KMS-11 (cell line): ENCODE results near the gene CCDC146.
"Not testable (repeated sequence)": the region's sequence is repeated elsewhere in the genome, so short reads cannot be mapped to it uniquely, and the experiment has no call there.

Experiments used
- H2AFZ ChIP-seq: fragments of 200-600 bp; sonication (generic); 2 replicates; pipeline ENCODE4 v1.6.1; 2016; ENCODE audit warnings: antibody characterized with exemption, mixed run types, low read depth
- H3K27ac ChIP-seq: fragments of 200-600 bp; sonication (generic); 2 replicates; pipeline ENCODE4 v1.6.1; 2016; ENCODE audit warnings: mild to moderate bottlenecking, mixed run types
- H3K27me3 ChIP-seq: fragments of 200-600 bp; sonication (generic); 2 replicates; pipeline ENCODE4 v1.6.1; 2017; ENCODE audit warnings: mild to moderate bottlenecking, low read depth, mixed run types, moderate library complexity; ENCODE audit not compliant: insufficient read depth
- H3K36me3 ChIP-seq: fragments of 200-600 bp; sonication (generic); 2 replicates; pipeline ENCODE4 v1.6.1; 2017; ENCODE audit warnings: mild to moderate bottlenecking, mixed run types; ENCODE audit not compliant: insufficient read depth
- H3K4me1 ChIP-seq: fragments of 200-600 bp; sonication (generic); 2 replicates; pipeline ENCODE4 v1.6.1; 2016; ENCODE audit warnings: mild to moderate bottlenecking, low read depth, mixed run types; ENCODE audit not compliant: poor library complexity, severe bottlenecking
- H3K4me2 ChIP-seq: fragments of 200-600 bp; sonication (generic); 2 replicates; pipeline ENCODE4 v1.7.0; 2016; ENCODE audit warnings: mild to moderate bottlenecking, mixed run types
- H3K4me3 ChIP-seq: fragments of 200-600 bp; sonication (generic); IDR thresholded peaks from 2 replicates; pipeline ENCODE4 v1.6.1; 2017; ENCODE audit warnings: low read depth, low read length, mixed read lengths; ENCODE audit not compliant: insufficient read depth
- H3K79me2 ChIP-seq: fragments of 200-600 bp; sonication (generic); 2 replicates; pipeline ENCODE4 v1.6.1; 2016; ENCODE audit warnings: low read depth, mixed run types; ENCODE audit not compliant: insufficient read depth
- H3K9ac ChIP-seq: fragments of 200-600 bp; sonication (generic); 2 replicates; pipeline ENCODE4 v1.6.1; 2016; ENCODE audit warnings: mild to moderate bottlenecking, mixed run types
- H4K20me1 ChIP-seq: fragments of 200-600 bp; sonication (generic); 2 replicates; pipeline ENCODE4 v1.6.1; 2016; ENCODE audit warnings: mild to moderate bottlenecking, mixed run types; ENCODE audit not compliant: insufficient read depth
- TF ChIP-seq, protein P1 (sequence below): fragments of 200-600 bp; sonication (generic); conservative IDR thresholded peaks from 2 replicates; pipeline ENCODE4 v1.6.1; 2017; ENCODE audit warnings: low read depth, mild to moderate bottlenecking, antibody characterized with exemption, low read length, moderate library complexity, mixed read lengths

Gene CCDC146

GRCh38 chr7:77157446-77157845, 35.0 kb downstream of the CCDC146 start:
- Histone ChIP-seq H2AFZ (peak overlapping the region; percentile 62), H4K20me1 (no peaks in the 10 kb centered on the region), H3K4me2 (peak overlapping the region; percentile 67), H3K4me1 (peaks cover 27% of the 10 kb centered on the region), H3K27me3 (no peaks in the 10 kb centered on the region), H3K9ac (peak overlapping the region; percentile 1; the same call in 1 of the 2 replicates), H3K79me2 (no peaks in the 10 kb centered on the region), H3K27ac (peak overlapping the region; percentile 71), H3K36me3 (no peaks in the 10 kb centered on the region), H3K4me3 (no peak overlapping the region)
- TF ChIP-seq, protein P1, sequence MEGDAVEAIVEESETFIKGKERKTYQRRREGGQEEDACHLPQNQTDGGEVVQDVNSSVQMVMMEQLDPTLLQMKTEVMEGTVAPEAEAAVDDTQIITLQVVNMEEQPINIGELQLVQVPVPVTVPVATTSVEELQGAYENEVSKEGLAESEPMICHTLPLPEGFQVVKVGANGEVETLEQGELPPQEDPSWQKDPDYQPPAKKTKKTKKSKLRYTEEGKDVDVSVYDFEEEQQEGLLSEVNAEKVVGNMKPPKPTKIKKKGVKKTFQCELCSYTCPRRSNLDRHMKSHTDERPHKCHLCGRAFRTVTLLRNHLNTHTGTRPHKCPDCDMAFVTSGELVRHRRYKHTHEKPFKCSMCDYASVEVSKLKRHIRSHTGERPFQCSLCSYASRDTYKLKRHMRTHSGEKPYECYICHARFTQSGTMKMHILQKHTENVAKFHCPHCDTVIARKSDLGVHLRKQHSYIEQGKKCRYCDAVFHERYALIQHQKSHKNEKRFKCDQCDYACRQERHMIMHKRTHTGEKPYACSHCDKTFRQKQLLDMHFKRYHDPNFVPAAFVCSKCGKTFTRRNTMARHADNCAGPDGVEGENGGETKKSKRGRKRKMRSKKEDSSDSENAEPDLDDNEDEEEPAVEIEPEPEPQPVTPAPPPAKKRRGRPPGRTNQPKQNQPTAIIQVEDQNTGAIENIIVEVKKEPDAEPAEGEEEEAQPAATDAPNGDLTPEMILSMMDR = no peak

DNA sequence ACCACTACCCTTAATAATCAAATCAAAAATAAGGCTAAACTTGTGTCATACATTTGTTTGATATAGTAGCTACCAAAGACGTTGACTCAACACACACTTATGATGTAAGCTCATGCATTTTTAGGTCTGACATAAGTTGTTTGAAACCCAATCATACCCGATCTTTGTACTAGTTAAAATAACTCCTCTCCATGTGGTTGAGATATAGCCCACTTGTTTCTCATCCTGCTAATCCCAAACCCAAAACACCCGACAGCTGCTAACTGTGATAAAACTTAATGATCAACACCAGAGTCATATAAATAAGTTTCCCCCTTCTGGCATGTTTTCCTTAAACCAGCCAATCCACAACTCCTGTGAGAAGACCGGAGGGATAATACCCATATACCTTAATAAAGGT, 48.7 kb downstream of the CCDC146 start:
- H3K4me2 ChIP-seq, H3K4me1 ChIP-seq, H2AFZ ChIP-seq, H3K27me3 ChIP-seq, H3K79me2 ChIP-seq, H3K27ac ChIP-seq, H3K4me3 ChIP-seq, H4K20me1 ChIP-seq, H3K9ac ChIP-seq, H3K36me3 ChIP-seq: not testable (repeated sequence)

GRCh38 chr7:77172437-77173172, 50.2 kb downstream of the CCDC146 start:
- H3K27me3 ChIP-seq, H2AFZ ChIP-seq, H3K36me3 ChIP-seq, H3K9ac ChIP-seq, H4K20me1 ChIP-seq, H3K79me2 ChIP-seq, H3K27ac ChIP-seq, H3K4me3 ChIP-seq, H3K4me2 ChIP-seq, H3K4me1 ChIP-seq: not testable (repeated sequence)

DNA sequence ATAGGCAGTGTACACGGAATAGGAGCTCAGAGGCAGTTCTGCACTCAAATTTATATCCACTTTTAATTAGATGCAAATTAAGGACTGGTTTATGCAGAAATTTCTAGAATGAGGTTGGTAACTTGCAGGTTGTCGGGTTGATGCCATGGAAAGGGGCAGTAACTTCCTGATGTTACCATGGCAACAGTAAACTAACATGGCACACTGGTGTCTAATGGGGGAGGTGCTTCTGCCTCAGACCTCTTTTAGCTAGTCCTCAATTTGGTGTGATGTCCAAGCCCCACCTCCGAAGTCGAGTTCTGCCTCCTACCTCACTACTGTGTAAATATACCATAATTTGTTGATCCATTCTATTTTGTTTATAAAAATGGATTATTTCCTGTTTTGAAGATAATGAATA, 52.0 kb downstream of the CCDC146 start:
- H3K79me2 ChIP-seq, H2AFZ ChIP-seq, H3K4me3 ChIP-seq, H3K27me3 ChIP-seq, H3K36me3 ChIP-seq, H3K27ac ChIP-seq, H3K9ac ChIP-seq, H3K4me2 ChIP-seq, H3K4me1 ChIP-seq, H4K20me1 ChIP-seq: not testable (repeated sequence)

- not testable (repeated sequence) for H3K4me3 ChIP-seq, H3K4me2 ChIP-seq, H4K20me1 ChIP-seq, H3K27ac ChIP-seq, H3K9ac ChIP-seq, H3K79me2 ChIP-seq, H3K27me3 ChIP-seq, H2AFZ ChIP-seq, H3K36me3 ChIP-seq, H3K4me1 ChIP-seq
Measured at GRCh38 chr7:77175274-77175800, 52.9 kb downstream of the CCDC146 start.

DNA sequence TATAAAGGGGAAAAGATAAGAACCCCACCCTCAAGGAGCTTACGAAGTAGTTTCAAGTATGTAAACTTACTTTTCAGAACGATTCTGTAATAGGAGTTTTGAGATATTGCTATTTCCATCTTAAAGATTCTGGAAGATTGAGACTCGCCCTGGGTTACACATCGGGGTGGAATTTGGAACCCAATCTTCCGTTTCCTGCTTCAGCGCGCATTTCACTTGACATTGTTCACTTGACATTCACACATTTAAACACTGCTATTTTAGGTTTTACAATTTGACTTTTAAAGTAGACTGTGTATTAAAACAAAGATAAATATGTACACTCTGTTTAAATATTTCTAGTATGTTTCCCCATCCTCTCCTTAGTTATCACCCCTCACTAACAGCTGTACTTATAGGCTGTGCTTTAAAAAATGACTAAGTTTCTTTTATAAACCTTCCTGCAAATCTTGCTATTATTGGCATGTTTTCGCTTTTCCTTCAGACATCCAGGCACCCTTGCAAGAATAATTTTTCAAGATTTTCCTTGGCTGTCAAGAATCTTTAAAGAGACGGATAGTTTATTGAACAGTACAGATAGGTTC, 55.0 kb downstream of the CCDC146 start:
- not testable (repeated sequence) for H3K4me1 ChIP-seq, H3K27me3 ChIP-seq, H3K4me3 ChIP-seq, H3K36me3 ChIP-seq, H4K20me1 ChIP-seq, H3K27ac ChIP-seq, H3K9ac ChIP-seq, H2AFZ ChIP-seq, H3K4me2 ChIP-seq, H3K79me2 ChIP-seq

GRCh38 chr7:77178024-77178423, 55.6 kb downstream of the CCDC146 start:
- H3K4me1 ChIP-seq, H3K36me3 ChIP-seq, H3K4me2 ChIP-seq, H3K27ac ChIP-seq, H3K27me3 ChIP-seq, H2AFZ ChIP-seq, H3K79me2 ChIP-seq, H3K9ac ChIP-seq, H3K4me3 ChIP-seq, H4K20me1 ChIP-seq: not testable (repeated sequence)
